DMS53 (cell line): Measurements from ENCODE around the gene MSH5.
A peak's percentile ranks its signal among the peaks of the same experiment; 100 is the strongest.
"Not testable (repeated sequence)": the region's sequence is repeated elsewhere in the genome, so short reads cannot be mapped to it uniquely, and the experiment has no call there.

Experiments
- DNase-seq: peaks from one replicate; lab custom pipeline; 2025; lab: John Stamatoyannopoulos, UW

The MSH5 gene

DNA sequence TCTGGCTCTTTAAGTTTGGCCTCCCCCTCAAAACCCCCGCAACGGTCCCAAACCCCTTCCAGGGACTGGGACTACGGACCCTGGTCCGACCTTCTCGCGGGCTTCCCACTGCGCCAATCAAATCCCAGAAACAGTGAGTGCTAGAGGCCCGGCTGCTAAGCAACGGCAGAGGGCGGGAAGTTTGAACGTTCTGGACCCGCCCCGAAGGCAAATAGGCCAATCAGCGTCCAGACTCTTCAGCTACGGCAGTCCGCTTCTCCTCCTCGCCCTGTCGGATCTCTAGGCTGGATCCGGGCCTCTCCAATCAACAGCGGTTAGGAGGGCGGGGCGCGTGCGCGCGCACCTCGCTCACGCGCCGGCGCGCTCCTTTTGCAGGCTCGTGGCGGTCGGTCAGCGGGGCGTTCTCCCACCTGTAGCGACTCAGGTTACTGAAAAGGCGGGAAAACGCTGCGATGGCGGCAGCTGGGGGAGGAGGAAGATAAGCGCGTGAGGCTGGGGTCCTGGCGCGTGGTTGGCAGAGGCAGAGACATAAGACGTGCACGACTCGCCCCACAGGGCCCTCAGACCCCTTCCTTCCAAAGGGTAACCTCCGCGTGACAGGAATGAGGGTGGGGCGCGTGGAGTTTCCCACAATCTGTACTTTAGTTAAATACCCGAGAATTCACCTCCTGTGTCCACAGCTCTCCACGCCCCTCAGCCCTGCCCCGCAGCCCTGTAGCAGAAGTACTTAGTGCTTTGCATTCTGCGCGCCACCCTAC, at the start of gene MSH5:
Gene MSH5, plus strand, starts transcription at position 367 of the 758 bp plus-strand sequence. CDS start 462 bp downstream, outside the sequence.
- DNase-seq, result peak; percentile 100

DNA sequence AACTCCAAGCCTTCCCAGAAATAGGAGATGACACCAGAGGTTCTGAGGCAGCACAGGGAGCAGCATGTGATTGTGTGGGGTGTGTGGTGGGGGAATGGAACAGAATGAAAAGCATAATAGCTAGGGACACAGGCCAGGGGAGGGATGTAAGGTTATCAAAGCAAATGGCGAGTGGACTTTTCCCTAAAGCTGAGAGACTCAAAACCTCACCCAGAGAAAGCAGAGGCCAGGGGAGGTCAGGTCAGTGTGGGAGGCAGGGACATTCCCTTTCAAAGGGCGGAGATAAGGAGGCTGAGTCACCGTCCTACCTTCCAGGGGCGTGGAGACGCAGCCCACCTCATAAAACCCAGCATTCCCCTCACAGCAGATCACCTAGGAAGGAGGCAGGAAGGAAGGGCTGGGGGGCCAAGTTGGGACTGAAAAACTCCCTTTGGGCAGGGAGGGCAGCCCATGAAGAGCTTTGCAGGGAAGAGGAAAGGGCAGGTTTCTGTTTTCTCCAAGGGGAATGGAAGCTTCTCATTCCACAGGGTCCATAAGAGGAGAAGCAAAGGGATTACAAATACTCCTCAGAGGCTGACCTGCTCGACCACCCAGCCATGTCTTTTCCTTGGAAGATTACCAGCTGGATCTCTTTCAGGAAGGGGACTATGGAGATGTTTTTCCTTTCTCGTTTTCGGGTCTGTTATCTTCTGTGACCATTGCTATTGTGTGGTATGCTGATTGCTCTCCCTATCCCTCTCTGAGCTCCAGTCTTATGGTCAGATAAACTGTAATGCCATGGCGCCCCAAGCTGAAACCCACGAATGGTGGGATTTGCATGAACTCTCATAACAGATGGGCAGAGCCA, 49.4 kb upstream of the MSH5 start:
- no peak for DNase-seq

DNA sequence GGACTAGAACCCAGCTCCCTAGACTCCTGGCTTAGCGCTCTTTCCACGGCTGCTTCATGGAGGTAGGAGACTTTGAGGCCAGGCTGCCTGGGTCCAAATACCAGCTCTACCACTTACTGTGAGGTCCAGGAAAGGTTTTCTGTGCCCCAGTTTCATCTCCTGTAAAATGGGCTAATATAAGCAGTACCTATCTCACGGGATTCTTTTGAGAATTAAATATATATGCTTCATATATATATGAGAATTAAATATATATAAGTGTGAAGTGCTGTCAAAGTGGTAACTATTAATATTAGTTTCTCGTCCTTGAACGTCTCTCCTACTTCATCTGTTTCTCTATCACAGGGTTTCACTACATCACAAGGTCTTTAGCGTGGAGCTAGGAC, 48.7 kb upstream of the MSH5 start:
- DNase-seq, result no peak

GRCh38 chr6:31691564-31692108, 48.2 kb upstream of the MSH5 start:
- no peak for DNase-seq

- no peak for DNase-seq
These were observed 47.5 kb upstream of the MSH5 start for GRCh38 chr6:31692353-31692752.

GRCh38 chr6:31692886-31693285, 46.9 kb upstream of the MSH5 start:
- DNase-seq, result no peak

DNA sequence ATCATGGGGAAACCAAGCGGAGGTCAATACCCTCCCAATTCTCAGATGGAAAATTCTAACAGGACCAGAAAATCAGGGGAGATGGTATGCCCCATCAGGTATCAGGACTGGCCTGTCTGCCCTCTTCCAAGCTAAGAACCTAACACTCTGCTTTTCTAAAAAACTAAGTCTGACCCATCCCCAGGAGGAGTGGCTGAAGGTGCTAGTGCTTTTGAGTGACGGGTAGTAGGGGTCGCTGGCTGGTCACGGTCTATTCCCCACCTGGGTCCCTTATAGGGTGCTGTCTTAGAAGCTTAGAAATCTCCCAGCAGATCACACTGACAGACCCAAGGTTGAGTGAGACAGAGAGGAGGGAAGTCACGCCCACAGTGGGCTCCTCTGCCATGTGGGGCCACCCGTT, 46.3 kb upstream of the MSH5 start:
- no peak for DNase-seq

- peak; percentile 17 for DNase-seq
These were observed 42.2 kb upstream of the MSH5 start for GRCh38 chr6:31697555-31697954.

GRCh38 chr6:31700740-31701401, 38.9 kb upstream of the MSH5 start:
- DNase-seq, result no peak

- DNase-seq, result peak; percentile 70
These were observed 38.0 kb upstream of the MSH5 start for GRCh38 chr6:31701666-31702404.

- no peak for DNase-seq
These were observed 37.4 kb upstream of the MSH5 start for GRCh38 chr6:31702405-31702818.

- peak; percentile 99 for DNase-seq
These were observed 36.7 kb upstream of the MSH5 start, which contains the start of gene ABHD16A for GRCh38 chr6:31702819-31703716. TSS of gene ABHD16A (minus strand) at chr6:31703324. CDS start at chr6:31703281, 43 bp downstream.

DNA sequence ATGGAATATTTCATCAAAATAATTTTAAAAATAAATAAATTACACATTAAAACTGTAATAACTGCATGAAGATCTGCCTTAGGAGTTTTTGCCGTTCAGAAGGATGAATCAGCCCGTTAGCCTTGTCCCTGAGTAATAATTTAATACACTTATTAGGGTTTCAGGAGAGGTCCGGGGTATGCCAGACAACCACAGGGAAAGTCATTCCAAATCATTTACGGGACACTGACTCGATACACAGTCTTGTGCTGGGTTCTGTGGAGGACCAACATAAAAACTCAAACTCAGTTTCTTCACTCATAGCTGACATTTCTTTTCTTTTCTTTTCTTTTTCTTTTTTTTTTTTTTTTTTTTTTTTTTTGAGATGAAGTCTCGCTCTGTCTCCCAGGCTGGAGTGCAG, 33.9 kb upstream of the MSH5 start:
- DNase-seq, result no peak

GRCh38 chr6:31706599-31706998, 33.2 kb upstream of the MSH5 start, which contains the start of gene LY6G6F:
TSS of gene LY6G6F (plus strand) at chr6:31706866. CDS start at chr6:31706907, 41 bp downstream.
- DNase-seq, result no peak

- no peak for DNase-seq
These were observed 32.1 kb upstream of the MSH5 start for GRCh38 chr6:31707701-31708100.

GRCh38 chr6:31708224-31708623, 31.6 kb upstream of the MSH5 start:
- DNase-seq, result no peak

GRCh38 chr6:31709157-31709556, 30.6 kb upstream of the MSH5 start:
- not testable (repeated sequence) for DNase-seq

DNA sequence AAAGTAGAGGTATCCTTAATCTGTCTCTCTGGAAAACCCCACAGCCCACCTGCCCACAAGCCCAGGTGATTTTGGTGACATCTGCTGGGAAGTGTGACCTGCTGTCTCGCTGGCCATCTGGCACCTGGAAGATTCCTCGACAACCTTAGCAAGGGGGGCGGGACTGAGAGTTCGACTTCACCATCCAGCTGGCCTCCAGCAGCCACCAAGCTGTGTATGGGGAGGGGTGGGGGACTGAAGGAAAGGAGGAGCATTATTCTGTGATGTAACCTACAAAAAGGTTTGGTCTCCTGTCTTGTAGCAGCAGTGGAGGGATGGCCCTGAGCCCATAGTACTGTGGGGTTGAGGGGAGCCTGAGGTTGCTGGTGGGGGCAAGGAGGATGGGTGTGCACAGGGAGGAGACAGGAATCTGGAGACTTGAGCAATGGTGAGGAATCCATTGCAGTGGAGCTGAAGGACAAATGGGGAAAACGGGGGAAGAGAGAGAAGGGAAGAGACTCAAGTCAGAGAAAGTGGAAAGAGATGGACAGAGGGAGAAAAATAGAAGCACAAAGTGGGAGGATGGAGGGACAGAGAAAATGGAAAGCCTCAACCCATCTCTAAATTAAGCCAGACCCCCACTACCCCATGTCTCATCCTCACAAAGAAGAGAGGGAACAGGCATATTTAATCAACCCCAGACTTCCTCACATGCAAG, 29.1 kb upstream of the MSH5 start:
- DNase-seq, result no peak

DNA sequence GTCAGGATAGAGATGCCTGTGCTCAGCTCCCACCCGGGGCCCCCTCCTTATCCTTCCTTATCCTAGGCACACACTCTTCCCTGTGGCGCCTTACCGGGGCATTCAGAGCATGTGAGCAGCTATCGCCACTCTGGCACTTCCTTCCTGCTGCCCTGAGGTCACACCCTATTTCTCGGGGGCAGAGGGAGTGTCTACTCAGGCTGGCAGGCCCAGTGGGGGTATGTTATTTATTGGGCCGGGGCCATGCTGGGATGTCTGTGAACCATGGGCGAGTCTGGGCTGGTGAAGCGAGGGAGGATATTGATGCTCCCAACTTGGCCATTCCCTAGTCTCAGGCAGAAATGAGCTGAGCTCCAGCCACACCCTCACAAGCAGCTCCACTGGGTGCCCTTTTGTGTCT, 28.6 kb upstream of the MSH5 start:
- no peak for DNase-seq

DNA sequence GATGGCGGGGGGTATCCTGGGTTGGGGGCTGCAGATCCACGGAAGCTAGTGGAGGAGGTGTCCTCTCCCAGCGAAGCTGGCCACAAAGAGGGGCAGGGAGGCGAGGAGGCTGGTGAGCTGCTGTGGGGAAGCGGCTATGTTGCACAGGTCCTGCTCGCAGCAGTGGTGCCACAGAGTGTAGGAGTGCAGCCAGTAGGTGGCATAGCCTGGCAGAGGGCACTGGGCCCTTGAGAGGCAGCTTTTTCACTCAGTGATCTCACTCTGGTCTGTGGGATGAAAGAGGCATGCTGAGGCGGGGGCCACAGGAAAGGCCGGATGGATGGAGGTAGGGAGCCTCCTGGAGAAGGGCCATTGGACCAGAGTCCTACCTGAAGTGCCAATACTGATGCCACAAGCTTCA, 27.5 kb upstream of the MSH5 start:
- DNase-seq, result peak; percentile 46
